Endodermal cell (in vitro differentiated cells): Measurements from ENCODE around the gene ISG20. TPM values are rescaled to one million over a fixed set of nuclear protein-coding genes. Genes with fewer than 3 reads are reported as not detected.
A peak's percentile ranks its signal among the peaks of the same experiment; 100 is the strongest.

ENCODE experiments used
- DNase-seq: peaks from one replicate; pipeline ENCODE4 v3.0.0-alpha.2; 2017
- H3K27ac ChIP-seq: 2 replicates; pipeline ENCODE4 v1.5.1; 2013; ENCODE audit warnings: mild to moderate bottlenecking, low read depth, low read length, moderate library complexity
- H3K27me3 ChIP-seq: 2 replicates; pipeline ENCODE4 v1.6.1; 2013; ENCODE audit warnings: mild to moderate bottlenecking, low read length, moderate library complexity; ENCODE audit not compliant: insufficient read depth, control insufficient read depth, poor library complexity, severe bottlenecking
- H3K36me3 ChIP-seq: 2 replicates; pipeline ENCODE4 v1.7.0; 2013; ENCODE audit warnings: mild to moderate bottlenecking, low read length, moderate library complexity; ENCODE audit not compliant: control insufficient read depth, insufficient read depth
- H3K4me1 ChIP-seq: one replicate; pipeline ENCODE4 v1.7.0; 2013; ENCODE audit warnings: low read length; ENCODE audit not compliant: control insufficient read depth, insufficient read depth
- H3K4me3 ChIP-seq: 2 replicates; pipeline ENCODE4 v1.5.1; 2013; ENCODE audit warnings: mild to moderate bottlenecking, low read length, moderate library complexity
- H3K9ac ChIP-seq: 2 replicates; pipeline ENCODE4 v1.6.1; 2013; ENCODE audit warnings: mild to moderate bottlenecking, low read length, moderate library complexity; ENCODE audit not compliant: poor library complexity, severe bottlenecking; ENCODE audit errors: extremely low read depth
- H3K9me3 ChIP-seq: 2 replicates; pipeline ENCODE4 v1.6.1; 2013; ENCODE audit warnings: mild to moderate bottlenecking, low read length, moderate library complexity; ENCODE audit not compliant: control insufficient read depth
- H3K27ac Mint-ChIP-seq: 2 replicates; pipeline ENCODE4 v1.8.0; 2020; ENCODE audit warnings: mixed read lengths
- H3K27me3 Mint-ChIP-seq: 2 replicates; pipeline ENCODE4 v1.8.0; 2021; ENCODE audit warnings: mild to moderate bottlenecking, mixed read lengths; ENCODE audit not compliant: insufficient read depth
- H3K36me3 Mint-ChIP-seq: 2 replicates; pipeline ENCODE4 v1.8.0; 2020; ENCODE audit warnings: low read depth, mixed read lengths
- H3K4me1 Mint-ChIP-seq: 2 replicates; pipeline ENCODE4 v1.8.0; 2020; ENCODE audit warnings: mixed read lengths
- H3K4me3 Mint-ChIP-seq: 2 replicates; pipeline ENCODE4 v1.8.0; 2020; ENCODE audit warnings: mild to moderate bottlenecking, moderate library complexity, mixed read lengths
- H3K9me3 Mint-ChIP-seq: 2 replicates; pipeline ENCODE4 v1.8.0; 2020; ENCODE audit warnings: mild to moderate bottlenecking, mixed read lengths
- CTCF ChIP-seq: fragments of 200-600 bp; sonication (generic); conservative IDR thresholded peaks from 2 replicates; pipeline ENCODE4 v1.5.0; 2021; ENCODE audit warnings: antibody characterized with exemption, mild to moderate bottlenecking
- WGBS, 2 experiments: methylation state at CpG; one replicate each; pipeline versions ENCODE4 v1.1.5 to v1.1.7; 2013; ENCODE audit warnings: missing lambda C conversion rate in 2 of 2, mixed read lengths in 1 of 2; ENCODE audit not compliant: insufficient coverage in 1 of 2, insufficient read length in 1 of 2; 5-methylcytosine and 5-hydroxymethylcytosine counted together
- total RNA-seq, 2 donors: library from RNA; stranded (reverse); fragmentation: NEBNext Ultra II Directional in 1 of 2; extraction: Animal tissue kit (Norgen Biotek cat#: 25700) in 1 of 2; gene quantifications; 2 replicates in 1 of 2; 3 replicates in 1 of 2; pipeline ENCODE4 v1.2.1, GENCODE V29; 2021

Gene ISG20
- total RNA-seq, 2 donors from 2014 or later = 9.3 to 11.4 TPM

DNA sequence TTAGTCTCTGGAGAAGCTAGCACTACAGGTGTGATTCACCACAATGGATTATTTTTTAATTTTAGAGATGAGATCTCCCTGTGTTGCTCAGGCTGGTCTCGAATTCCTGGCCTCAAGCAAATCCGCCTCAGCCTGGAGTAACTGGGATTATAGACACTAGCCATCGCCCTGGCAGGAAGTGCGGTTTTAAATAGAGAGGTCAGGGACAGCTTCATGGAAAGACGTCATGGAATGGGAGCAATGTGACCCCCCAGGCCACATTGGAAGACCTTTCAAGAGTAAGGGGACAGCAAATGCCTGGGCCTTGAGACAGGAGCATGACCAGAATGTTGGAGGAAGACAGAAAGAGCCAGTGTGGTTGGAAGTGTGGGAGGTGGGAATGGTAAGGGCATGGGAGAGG lies 2.2 kb upstream of the ISG20 start:
- Mint-ChIP-seq H3K4me1 (peaks cover 23% of the 10 kb centered on the region), H3K27ac (no peak overlapping the region), H3K9me3 (no peaks in the 10 kb centered on the region), H3K4me3 (no peak overlapping the region), H3K36me3 (peaks cover 35% of the 10 kb centered on the region), H3K27me3 (no peaks in the 10 kb centered on the region)
- no peak for DNase-seq
- Histone ChIP-seq H3K4me3 (no peak overlapping the region), H3K27ac (no peak overlapping the region), H3K27me3 (no peaks in the 10 kb centered on the region), H3K9ac (no peak overlapping the region), H3K4me1 (peaks cover 11% of the 10 kb centered on the region), H3K9me3 (no peaks in the 10 kb centered on the region), H3K36me3 (peaks cover 38% of the 10 kb centered on the region)
- TF ChIP-seq CTCF = no peak
- 86 to 90% methylated on average over 5 of the region's 5 CpGs for WGBS, 2 experiments

DNA sequence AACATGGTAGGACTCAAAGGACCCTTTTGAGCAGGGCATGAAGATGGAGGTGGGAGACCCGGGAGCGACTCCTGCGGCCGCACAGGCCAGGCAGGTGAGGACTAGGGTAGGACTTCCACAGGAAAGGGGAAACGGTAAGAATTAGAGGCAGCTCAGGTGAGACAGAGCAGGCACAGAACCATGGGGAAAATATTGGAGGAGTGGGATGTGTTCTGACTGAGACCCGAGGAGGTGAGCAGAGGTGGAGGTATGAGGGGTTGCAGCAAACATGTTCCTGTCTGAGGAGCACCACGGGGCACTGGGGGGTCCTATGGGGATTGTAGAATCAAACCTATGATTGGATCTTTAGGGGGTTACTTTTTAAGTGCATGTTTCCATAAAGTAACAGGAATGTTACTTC lies 1.4 kb upstream of the ISG20 start:
- peak overlapping the region; percentile 87 for H3K27ac Mint-ChIP-seq
- peaks cover 30% of the 10 kb centered on the region for H3K36me3 Mint-ChIP-seq
- Histone ChIP-seq H3K4me1 (peaks cover 11% of the 10 kb centered on the region), H3K9ac (peak overlapping the region; percentile 61), H3K27me3 (no peaks in the 10 kb centered on the region), H3K9me3 (no peaks in the 10 kb centered on the region), H3K27ac (no peak overlapping the region), H3K4me3 (no peak overlapping the region), H3K36me3 (peaks cover 32% of the 10 kb centered on the region)
- H3K27me3 Mint-ChIP-seq = no peaks in the 10 kb centered on the region
- no peak for DNase-seq
- peaks cover 23% of the 10 kb centered on the region for H3K4me1 Mint-ChIP-seq
- WGBS, 2 experiments = 71 to 77% methylated on average over 7 of the region's 7 CpGs
- TF ChIP-seq CTCF = no peak
- no peak overlapping the region for H3K4me3 Mint-ChIP-seq
- H3K9me3 Mint-ChIP-seq = no peaks in the 10 kb centered on the region

- no peak for DNase-seq
- no peak overlapping the region for H3K4me3 ChIP-seq
- Mint-ChIP-seq H3K27me3 (no peaks in the 10 kb centered on the region), H3K4me1 (peaks cover 23% of the 10 kb centered on the region), H3K4me3 (peak overlapping the region; percentile 16), H3K27ac (peak overlapping the region; percentile 87), H3K36me3 (peaks cover 26% of the 10 kb centered on the region), H3K9me3 (no peaks in the 10 kb centered on the region)
- peak overlapping the region; percentile 25 for H3K27ac ChIP-seq
- no peak for TF ChIP-seq CTCF
- H3K9me3 ChIP-seq = no peaks in the 10 kb centered on the region
- WGBS, 2 experiments = 74 to 83% methylated on average over 2 to 7 of the region's 7 CpGs
- H3K36me3 ChIP-seq = peaks cover 27% of the 10 kb centered on the region
- H3K4me1 ChIP-seq = peaks cover 11% of the 10 kb centered on the region
- H3K27me3 ChIP-seq = no peaks in the 10 kb centered on the region
- peak overlapping the region; percentile 61 for H3K9ac ChIP-seq
Measured at GRCh38 chr15:88637841-88638625, 783 bp upstream of the ISG20 start.
